HG02973 (cell line): ENCODE measurements around the gene FCSK.

Experiments
- ATAC-seq: cut with Tn5 transposase; IDR thresholded peaks from one replicate; pipeline ENCODE4 v1.9.1; 2021; ENCODE audit warnings: moderate library complexity; ENCODE audit not compliant: unreplicated experiment

The FCSK gene

GRCh38 chr16:70476272-70477020 lies 22.1 kb downstream of the FCSK start:
- ATAC-seq = peak; percentile 87

GRCh38 chr16:70478169-70478568 lies 23.8 kb downstream of the FCSK start:
- no peak for ATAC-seq

GRCh38 chr16:70478912-70479341 lies 24.5 kb downstream of the FCSK start:
- ATAC-seq = no peak

GRCh38 chr16:70480127-70481105 lies 26.0 kb downstream of the FCSK start:
- no peak for ATAC-seq

GRCh38 chr16:70481929-70482536 lies 27.6 kb downstream of the FCSK start:
- no peak for ATAC-seq

GRCh38 chr16:70482624-70483023 lies 28.2 kb downstream of the FCSK start:
- no peak for ATAC-seq

- no peak for ATAC-seq
Measured at GRCh38 chr16:70483426-70483825, 29.0 kb downstream of the FCSK start.

- ATAC-seq = no peak
Measured at GRCh38 chr16:70484867-70485266, 30.5 kb downstream of the FCSK start.

GRCh38 chr16:70490261-70490660 lies 35.9 kb downstream of the FCSK start:
- ATAC-seq = no peak

GRCh38 chr16:70493802-70494201 lies 39.4 kb downstream of the FCSK start:
- ATAC-seq = no peak

- no peak for ATAC-seq
Measured at GRCh38 chr16:70494202-70494770, 39.9 kb downstream of the FCSK start.

GRCh38 chr16:70494777-70495176 lies 40.4 kb downstream of the FCSK start:
- ATAC-seq = no peak

- no peak for ATAC-seq
Measured at GRCh38 chr16:70495425-70496182, 41.2 kb downstream of the FCSK start.

GRCh38 chr16:70496513-70496912 lies 42.1 kb downstream of the FCSK start:
- ATAC-seq = no peak

- no peak for ATAC-seq
Measured at GRCh38 chr16:70508752-70509151, 54.4 kb downstream of the FCSK start.

GRCh38 chr16:70510216-70510615 lies 55.8 kb downstream of the FCSK start:
- no peak for ATAC-seq

GRCh38 chr16:70511833-70512232 lies 57.4 kb downstream of the FCSK start:
- ATAC-seq = no peak

- no peak for ATAC-seq
Measured at GRCh38 chr16:70512456-70512855, 58.1 kb downstream of the FCSK start.

GRCh38 chr16:70520612-70521297 lies 66.4 kb downstream of the FCSK start:
- ATAC-seq = no peak
